Endothelial cell (in vitro differentiated cells): ENCODE measurements around the gene UTF1. TPM values are rescaled to one million over a fixed set of nuclear protein-coding genes. Genes with fewer than 3 reads are reported as not detected.

Experiments
- DNase-seq: peaks from one replicate; pipeline ENCODE4 v3.0.0; 2021; ENCODE audit warnings: low spot score
- H3K27ac Mint-ChIP-seq: one replicate; pipeline ENCODE4 v1.8.0; 2021; ENCODE audit warnings: mixed read lengths, inconsistent platforms; ENCODE audit not compliant: unreplicated experiment
- H3K27me3 Mint-ChIP-seq: one replicate; pipeline ENCODE4 v1.8.0; 2021; ENCODE audit warnings: mild to moderate bottlenecking, moderate library complexity, mixed read lengths, inconsistent platforms; ENCODE audit not compliant: unreplicated experiment
- H3K36me3 Mint-ChIP-seq: one replicate; pipeline ENCODE4 v1.8.0; 2021; ENCODE audit warnings: mild to moderate bottlenecking, low read depth, mixed read lengths, inconsistent platforms; ENCODE audit not compliant: unreplicated experiment
- H3K4me1 Mint-ChIP-seq: one replicate; pipeline ENCODE4 v1.8.0; 2021; ENCODE audit warnings: mild to moderate bottlenecking, mixed read lengths, inconsistent platforms; ENCODE audit not compliant: unreplicated experiment
- H3K4me3 Mint-ChIP-seq: one replicate; pipeline ENCODE4 v1.8.0; 2021; ENCODE audit warnings: mild to moderate bottlenecking, mixed read lengths, inconsistent platforms; ENCODE audit not compliant: unreplicated experiment
- H3K9me3 Mint-ChIP-seq: one replicate; pipeline ENCODE4 v1.8.0; 2021; ENCODE audit warnings: mixed read lengths, inconsistent platforms; ENCODE audit not compliant: unreplicated experiment
- CTCF ChIP-seq: fragments of 200-600 bp; sonication (generic); IDR thresholded peaks from one replicate; pipeline ENCODE4 v1.5.0; 2021; ENCODE audit warnings: antibody characterized with exemption; ENCODE audit not compliant: unreplicated experiment
- total RNA-seq: library from RNA; stranded (reverse); fragmentation: NEBNext Ultra II Directional; extraction: Animal tissue kit (Norgen Biotek cat#: 25700); gene quantifications from one replicate; pipeline ENCODE4 v1.2.1, GENCODE V29; 2021; ENCODE audit not compliant: unreplicated experiment

UTF1 gene
- total RNA-seq, 1 donor from 2014 or later: 0.38 TPM

GRCh38 chr10:133270204-133270603 lies 40.2 kb downstream of the UTF1 start:
- H3K4me1 Mint-ChIP-seq: no peaks in the 10 kb centered on the region
- TF ChIP-seq CTCF: no peak
- H3K27ac Mint-ChIP-seq: no peak overlapping the region
- no peak overlapping the region for H3K4me3 Mint-ChIP-seq
- H3K9me3 Mint-ChIP-seq: no peaks in the 10 kb centered on the region
- peaks cover 2% of the 10 kb centered on the region for H3K36me3 Mint-ChIP-seq
- no peak for DNase-seq
- peaks cover 4% of the 10 kb centered on the region for H3K27me3 Mint-ChIP-seq

DNA sequence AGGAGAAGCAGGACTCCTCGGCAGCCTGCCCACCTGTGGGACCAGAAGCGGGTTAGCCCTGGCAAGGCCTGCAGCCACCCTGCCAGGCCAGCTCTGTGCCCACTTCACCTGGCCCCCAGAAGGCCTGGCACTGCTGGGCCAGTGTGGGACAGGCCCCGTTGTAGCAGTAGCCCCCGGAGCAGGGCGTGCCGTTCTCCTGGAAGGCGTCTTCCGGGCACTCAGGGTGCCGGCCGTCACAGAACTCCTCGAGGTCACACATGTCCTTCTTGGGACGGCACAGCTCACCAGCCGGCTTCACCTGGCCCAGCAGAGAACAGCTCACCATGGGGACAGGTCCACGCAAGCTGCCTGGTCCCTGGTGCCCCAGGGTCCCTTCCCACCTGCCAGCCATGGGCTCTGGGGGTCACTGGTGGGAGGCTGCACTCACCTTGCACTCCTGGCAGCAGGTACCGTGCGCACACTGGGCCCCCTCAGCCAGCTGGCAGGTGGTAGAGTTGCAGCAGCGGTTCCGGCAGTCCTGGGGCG lies 40.8 kb downstream of the UTF1 start:
- no peak for DNase-seq
- no peaks in the 10 kb centered on the region for H3K4me1 Mint-ChIP-seq
- H3K4me3 Mint-ChIP-seq: no peak overlapping the region
- no peaks in the 10 kb centered on the region for H3K9me3 Mint-ChIP-seq
- TF ChIP-seq CTCF: no peak
- no peaks in the 10 kb centered on the region for H3K36me3 Mint-ChIP-seq
- peaks cover under 1% of the 10 kb centered on the region for H3K27me3 Mint-ChIP-seq
- H3K27ac Mint-ChIP-seq: no peak overlapping the region

- H3K9me3 Mint-ChIP-seq: no peaks in the 10 kb centered on the region
- no peak for TF ChIP-seq CTCF
- no peaks in the 10 kb centered on the region for H3K27me3 Mint-ChIP-seq
- H3K27ac Mint-ChIP-seq: no peak overlapping the region
- H3K36me3 Mint-ChIP-seq: no peaks in the 10 kb centered on the region
- H3K4me1 Mint-ChIP-seq: no peaks in the 10 kb centered on the region
- no peak for DNase-seq
- no peak overlapping the region for H3K4me3 Mint-ChIP-seq
These were observed 41.7 kb downstream of the UTF1 start for GRCh38 chr10:133271521-133272300.

GRCh38 chr10:133272301-133272963 lies 42.4 kb downstream of the UTF1 start:
- H3K27ac Mint-ChIP-seq: no peak overlapping the region
- H3K4me3 Mint-ChIP-seq: no peak overlapping the region
- H3K27me3 Mint-ChIP-seq: no peaks in the 10 kb centered on the region
- TF ChIP-seq CTCF: no peak
- no peaks in the 10 kb centered on the region for H3K36me3 Mint-ChIP-seq
- no peaks in the 10 kb centered on the region for H3K9me3 Mint-ChIP-seq
- H3K4me1 Mint-ChIP-seq: no peaks in the 10 kb centered on the region
- no peak for DNase-seq

DNA sequence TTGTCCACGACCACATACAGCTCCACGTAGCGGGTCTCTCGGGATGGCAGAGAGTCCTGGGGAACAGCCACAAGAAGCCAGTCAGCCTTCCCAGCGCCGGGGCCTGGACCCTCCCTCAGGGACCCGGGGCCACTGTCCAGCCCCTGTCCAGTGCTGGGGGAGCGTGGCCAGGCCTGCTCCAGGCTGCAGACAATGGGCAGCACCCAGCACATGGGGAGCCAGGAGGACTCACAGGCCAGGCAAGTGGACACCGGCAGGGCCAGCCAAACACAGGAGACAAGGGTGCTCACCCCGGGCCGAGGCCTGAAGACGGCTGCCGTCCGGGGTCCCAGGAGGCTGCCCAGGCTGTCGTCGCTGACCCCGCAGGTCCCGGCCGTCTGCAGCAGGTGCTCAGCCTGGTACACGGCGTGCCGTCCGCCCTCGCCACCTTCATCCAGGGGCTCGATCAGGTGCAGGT lies 43.0 kb downstream of the UTF1 start:
- Mint-ChIP-seq H3K27ac (no peak overlapping the region), H3K36me3 (no peaks in the 10 kb centered on the region), H3K27me3 (no peaks in the 10 kb centered on the region), H3K4me3 (no peak overlapping the region), H3K4me1 (no peaks in the 10 kb centered on the region), H3K9me3 (no peaks in the 10 kb centered on the region)
- DNase-seq: no peak
- TF ChIP-seq CTCF: no peak
